SHP77 treated with DMSO at 0.1 percent for 48 hours (cell line): Measurements from ENCODE around the gene BTNL2.
"Not testable (repeated sequence)": the region's sequence is repeated elsewhere in the genome, so short reads cannot be mapped to it uniquely, and the experiment has no call there.

Source experiments
- DNase-seq: peaks from one replicate; lab custom pipeline; 2025; lab: John Stamatoyannopoulos, UW

Gene BTNL2

DNA sequence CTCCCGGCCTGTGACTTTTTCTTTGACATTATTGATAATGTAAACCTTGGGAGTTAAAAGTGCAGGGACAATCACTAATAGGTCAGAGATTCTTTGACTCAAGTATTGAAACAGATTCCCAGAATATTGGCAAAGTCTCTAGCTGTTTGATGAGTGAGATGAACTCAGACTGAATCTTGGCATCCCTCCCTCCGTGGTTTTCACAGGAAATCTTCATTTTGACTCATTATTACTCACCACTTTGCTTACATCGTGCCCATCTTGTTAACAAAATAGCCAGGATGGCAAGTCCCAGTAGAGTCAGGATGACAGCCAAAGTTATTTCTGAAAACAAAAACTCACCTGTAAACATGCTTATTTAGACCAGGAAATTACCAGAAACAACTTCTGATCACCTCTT, 37.3 kb downstream of the BTNL2 start:
- no peak for DNase-seq

DNA sequence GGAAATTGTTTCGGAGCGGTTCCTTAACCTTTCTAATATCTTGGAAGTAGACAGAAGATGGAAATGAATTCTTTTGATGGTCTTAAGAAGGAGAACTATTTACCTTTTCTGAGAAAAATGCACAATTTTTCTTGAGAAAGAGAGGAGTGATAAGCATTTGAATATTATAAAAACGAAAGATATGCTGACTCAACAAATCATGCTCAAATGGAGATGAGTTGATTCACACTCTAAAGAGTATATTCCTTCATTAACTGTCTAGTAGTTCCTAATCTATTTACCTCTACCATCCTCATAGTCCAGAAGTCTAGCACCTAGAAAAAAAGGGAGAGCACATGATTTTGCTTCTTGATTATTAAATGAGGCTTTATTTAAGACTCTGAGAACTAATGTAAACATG, 39.3 kb downstream of the BTNL2 start:
- DNase-seq: no peak

- DNase-seq: not testable (repeated sequence)
Observed at GRCh38 chr6:32359225-32359624, 47.8 kb downstream of the BTNL2 start.

DNA sequence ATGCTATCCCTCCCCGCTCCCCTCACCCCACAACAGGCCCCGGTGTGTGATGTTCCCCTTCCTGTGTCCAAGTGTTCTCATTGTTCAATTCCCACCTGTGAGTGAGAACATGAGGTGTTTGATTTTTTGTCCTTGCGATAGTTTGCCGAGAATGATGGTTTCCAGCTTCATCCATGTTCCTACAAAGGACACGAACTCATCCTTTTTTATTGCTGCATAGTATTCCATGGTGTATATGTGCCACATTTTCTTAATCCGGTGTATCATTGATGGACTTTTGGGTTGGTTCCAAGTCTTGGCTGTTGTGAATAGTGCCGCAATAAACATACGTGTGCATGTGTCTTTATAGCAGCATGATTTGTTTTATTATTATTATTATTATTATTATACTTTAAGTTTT, 48.4 kb downstream of the BTNL2 start:
- not testable (repeated sequence) for DNase-seq

DNA sequence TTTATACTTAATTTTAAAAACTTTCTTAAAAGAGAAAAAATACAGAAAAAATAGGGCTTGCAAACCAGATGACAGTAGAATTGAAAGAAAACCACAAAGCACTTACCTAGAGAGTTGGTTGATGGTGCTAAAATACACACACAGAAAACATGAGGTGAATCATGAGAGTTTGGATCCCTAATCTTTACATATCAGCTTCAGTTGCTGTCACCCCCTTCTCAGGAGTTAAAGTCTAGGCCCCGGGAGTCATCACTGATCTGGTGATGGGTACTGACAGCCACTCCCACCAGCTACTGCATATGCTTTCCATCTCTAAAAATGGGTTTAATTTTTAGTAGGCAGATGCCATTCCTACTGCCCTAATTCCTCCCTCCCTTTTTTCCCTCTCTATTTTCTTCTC, 52.0 kb downstream of the BTNL2 start:
- DNase-seq: no peak

GRCh38 chr6:32353348-32353747, 53.6 kb downstream of the BTNL2 start:
- DNase-seq: no peak
